Keratinocyte (primary cell): ENCODE data around the gene CHMP2B. TPM values are rescaled to one million over a fixed set of nuclear protein-coding genes. Genes with fewer than 3 reads are reported as not detected.

ENCODE experiments used
- DNase-seq: peaks from one replicate; pipeline ENCODE4 v3.0.0-alpha.2; 2011; ENCODE audit warnings: low read depth, missing footprints, low spot score
- FAIRE-seq: peaks from 2 replicates; lab custom pipeline; 2011; peaks lifted over from hg19 to GRCh38; lab: Jason Lieb, UNC
- H2AFZ ChIP-seq: 2 replicates; pipeline ENCODE4 v1.6.0; 2012; ENCODE audit warnings: low read length, control low read depth, inconsistent platforms; ENCODE audit not compliant: control insufficient read depth
- H3K27ac ChIP-seq: 2 replicates; pipeline ENCODE4 v1.5.1; 2011; ENCODE audit warnings: low read length; ENCODE audit not compliant: control insufficient read depth, insufficient read depth
- H3K27me3 ChIP-seq: 3 replicates; pipeline ENCODE4 v1.6.0; 2011; ENCODE audit warnings: low read length; ENCODE audit not compliant: control insufficient read depth, insufficient read depth; ENCODE audit errors: extremely low read depth
- H3K36me3 ChIP-seq, 2 experiments: 2 replicates in 1 of 2; 3 replicates in 1 of 2; pipeline ENCODE4 v1.5.1; 2011; ENCODE audit warnings: low read length in 2 of 2, mild to moderate bottlenecking in 1 of 2; ENCODE audit not compliant: control insufficient read depth in 2 of 2, insufficient read depth in 2 of 2; ENCODE audit errors: extremely low read depth in 1 of 2
- H3K4me1 ChIP-seq: 3 replicates; pipeline ENCODE4 v1.5.1; 2011; ENCODE audit warnings: low read length; ENCODE audit not compliant: control insufficient read depth, insufficient read depth; ENCODE audit errors: extremely low read depth
- H3K4me2 ChIP-seq: 3 replicates; pipeline ENCODE4 v1.6.0; 2011; ENCODE audit warnings: low read depth, low read length; ENCODE audit not compliant: control insufficient read depth, insufficient read depth; ENCODE audit errors: extremely low read depth
- H3K4me3 ChIP-seq, 3 experiments: fragments of 200-600 bp in 1 of 3; sonication (generic) in 1 of 3; 2 replicates in 2 of 3; 3 replicates in 1 of 3; pipeline ENCODE4 v1.5.1; 2011 to 2016; ENCODE audit warnings: low read length in 3 of 3, mild to moderate bottlenecking in 3 of 3, control low read depth in 2 of 3, inconsistent platforms in 1 of 3, low read depth in 1 of 3, mixed read lengths in 1 of 3, mixed run types in 1 of 3, moderate library complexity in 1 of 3; ENCODE audit not compliant: control insufficient read depth in 2 of 3, insufficient read depth in 2 of 3; ENCODE audit errors: extremely low read depth in 1 of 3
- H3K79me2 ChIP-seq: 2 replicates; pipeline ENCODE4 v1.6.0; 2012; ENCODE audit warnings: low read length; ENCODE audit not compliant: control insufficient read depth, insufficient read depth
- H3K9ac ChIP-seq: 3 replicates; pipeline ENCODE4 v1.6.0; 2011; ENCODE audit warnings: low read length; ENCODE audit not compliant: control insufficient read depth, insufficient read depth; ENCODE audit errors: extremely low read depth
- H3K9me1 ChIP-seq: 3 replicates; pipeline ENCODE4 v1.6.0; 2011; ENCODE audit warnings: low read length; ENCODE audit not compliant: control insufficient read depth, insufficient read depth; ENCODE audit errors: extremely low read depth
- H3K9me3 ChIP-seq: 2 replicates; pipeline ENCODE4 v1.5.1; 2012; ENCODE audit warnings: low read depth, low read length; ENCODE audit not compliant: control insufficient read depth
- H4K20me1 ChIP-seq: 3 replicates; pipeline ENCODE4 v1.6.0; 2011; ENCODE audit warnings: low read length; ENCODE audit not compliant: control insufficient read depth, insufficient read depth; ENCODE audit errors: extremely low read depth
- CTCF ChIP-seq, 3 experiments: IDR thresholded peaks in 1 of 3; conservative IDR thresholded peaks in 1 of 3; optimal IDR thresholded peaks in 1 of 3; 2 replicates in 2 of 3; 3 replicates in 1 of 3; pipeline versions ENCODE3 to v1.5.1; 2011; ENCODE audit warnings: low read length in 3 of 3, mild to moderate bottlenecking in 3 of 3, moderate library complexity in 2 of 3, control low read depth in 1 of 3, inconsistent platforms in 1 of 3; ENCODE audit not compliant: insufficient read depth in 2 of 3; ENCODE audit errors: extremely low read depth in 1 of 3
- EZH2 ChIP-seq: IDR thresholded peaks from one replicate; pipeline ENCODE4 v1.6.1; 2012; ENCODE audit warnings: inconsistent platforms, mild to moderate bottlenecking, low read length, moderate library complexity
- dilution Hi-C: fragments of 300-500 bp; cut with MboI; formaldehyde crosslinking; loops from one replicate; pipeline ENCODE4 v1.7.0; 2020; ENCODE audit warnings: low sequenced_read_pairs; ENCODE audit not compliant: extremely low pct_ligation_motif_present
- polyA plus RNA-seq, 5 experiments: library from polyadenylated mRNA; depleted of rRNA in 3 of 5; stranded (reverse) in 3 of 5; stranded (forward) in 1 of 5; unstranded in 1 of 5; fragments of >200 nt; gene quantifications; 1 replicate in 1 of 5; 2 replicates in 3 of 5; 3 replicates in 1 of 5; pipeline versions ENCODE4 v1.2.1 to v1.2.3, GENCODE V29; 2011 to 2012; ENCODE audit warnings: missing spikeins in 2 of 5, low read depth in 1 of 5, low replicate concordance in 1 of 5

CHMP2B gene
- polyA plus RNA-seq, 1 donor (not counting 4 experiments of a cell fraction or from before 2014, with no cell fraction given) = 38.2 TPM

GRCh38 chr3:87233805-87234204 is 6.7 kb downstream of the CHMP2B start:
- Histone ChIP-seq H3K4me2 (peak overlapping the region; percentile 50), H3K79me2 (peaks cover 96% of the 10 kb centered on the region), H2AFZ (no peak overlapping the region), H3K9me3 (peaks cover 3% of the 10 kb centered on the region), H3K9ac (no peak overlapping the region), H3K27me3 (no peaks in the 10 kb centered on the region), H3K36me3 (peaks cover 5 to 8% of the 10 kb centered on the region in 2 experiments), H4K20me1 (no peaks in the 10 kb centered on the region), H3K27ac (no peak overlapping the region), H3K9me1 (no peaks in the 10 kb centered on the region), H3K4me1 (peaks cover 22% of the 10 kb centered on the region), H3K4me3 (no peak overlapping the region)
- FAIRE-seq (peak; percentile 39), DNase-seq (no peak)
- no peak for TF ChIP-seq CTCF (optimal IDR thresholded peaks at IDR 0.05 in 1 of 3, IDR thresholded peaks at IDR 0.05 in 1 of 3, conservative IDR thresholded peaks at IDR 0.05 in 1 of 3; ENCODE audit: extremely low read depth in 1 of 3, insufficient read depth in 2 of 3, low read length in 3 of 3)
- no peak for TF ChIP-seq EZH2
- dilution Hi-C loops = no loop called here

- H3K27ac ChIP-seq = no peak overlapping the region
- H3K4me2 ChIP-seq = no peak overlapping the region
- H3K9ac ChIP-seq = no peak overlapping the region
- H3K9me1 ChIP-seq = no peaks in the 10 kb centered on the region
- peak; percentile 58 for FAIRE-seq
- H3K36me3 ChIP-seq = peaks cover 4 to 7% of the 10 kb centered on the region in 2 experiments
- dilution Hi-C loops = no loop called here
- DNase-seq = no peak
- no peak overlapping the region for H2AFZ ChIP-seq
- no peak for TF ChIP-seq CTCF (optimal IDR thresholded peaks at IDR 0.05 in 1 of 3, IDR thresholded peaks at IDR 0.05 in 1 of 3, conservative IDR thresholded peaks at IDR 0.05 in 1 of 3; ENCODE audit: extremely low read depth in 1 of 3, insufficient read depth in 2 of 3, low read length in 3 of 3)
- no peak for TF ChIP-seq EZH2
- no peaks in the 10 kb centered on the region for H3K27me3 ChIP-seq
- H3K9me3 ChIP-seq = peaks cover 3% of the 10 kb centered on the region
- H3K4me1 ChIP-seq = peaks cover 17% of the 10 kb centered on the region
- no peak overlapping the region for H3K4me3 ChIP-seq
- H3K79me2 ChIP-seq = peaks cover 88% of the 10 kb centered on the region
- no peaks in the 10 kb centered on the region for H4K20me1 ChIP-seq
Measured at GRCh38 chr3:87236093-87236492, 9.0 kb downstream of the CHMP2B start.
